GM12878 (cell line): ENCODE results near the gene SEMA5B. TPM values are rescaled to one million over a fixed set of nuclear protein-coding genes. Genes with fewer than 3 reads are reported as not detected.

ENCODE experiments used
- ATAC-seq: fragments of 200-7000 bp; cut with Tn5 transposase; 3 replicates; pipeline ENCODE4 v1.9.1; 2020; ENCODE audit warnings: mild to moderate bottlenecking, moderate library complexity
- BruUV-seq: library from RNA; stranded (reverse); fragments of 400-500 nt; replicated peaks from 2 replicates; lab custom pipeline; 2021; lab: Mats Ljungman, UMichigan
- CTCF ChIA-PET: fragments of 300-600 bp; sonication (Branson Sonifier 250); formaldehyde crosslinking; extraction: SDS; loops from one replicate; lab custom pipeline; 2021; ENCODE audit warnings: inconsistent platforms; lab: Yijun Ruan, JAX
- POLR2A ChIA-PET: fragments of 350-600 bp; formaldehyde crosslinking; extraction: SDS; loops from one replicate; lab custom pipeline; 2021; ENCODE audit warnings: inconsistent platforms; lab: Charles Lee
- RAD21 ChIA-PET: fragments of 300-600 bp; sonication (Branson Sonifier 250); formaldehyde crosslinking; loops from one replicate; lab custom pipeline; 2023; ENCODE audit warnings: antibody characterized with exemption; ENCODE audit not compliant: unreplicated experiment; lab: Charles Lee
- SMC1A ChIA-PET: fragments of 300-600 bp; sonication (Branson Sonifier 250); formaldehyde crosslinking; loops from one replicate; lab custom pipeline; 2023; ENCODE audit not compliant: unreplicated experiment, uncharacterized antibody; lab: Charles Lee
- DNase-seq: peaks from one replicate; pipeline ENCODE4 v3.0.0-alpha.2; 2011; ENCODE audit warnings: low read depth, low spot score
- FAIRE-seq: peaks from 3 replicates; lab custom pipeline; 2011; peaks lifted over from hg19 to GRCh38; lab: Jason Lieb, UNC
- H2AFZ ChIP-seq: 2 replicates; pipeline ENCODE4 v1.6.0; 2011; ENCODE audit warnings: low read depth, low read length, control low read depth; ENCODE audit not compliant: control insufficient read depth
- H3K27ac ChIP-seq: 2 replicates; pipeline ENCODE4 v1.5.1; 2011; ENCODE audit warnings: control low read depth; ENCODE audit not compliant: control insufficient read depth, insufficient read depth
- H3K27me3 ChIP-seq, 2 experiments: replicated peaks in 1 of 2; 2 replicates each; pipeline versions ENCODE4 v1.6.0 to v1.6.1; 2011; ENCODE audit warnings: low read length in 1 of 2; ENCODE audit not compliant: control insufficient read depth in 2 of 2, insufficient read depth in 2 of 2
- H3K36me3 ChIP-seq, 2 experiments: 2 replicates each; pipeline ENCODE4 v1.5.1; 2011; ENCODE audit warnings: low read length in 1 of 2; ENCODE audit not compliant: control insufficient read depth in 2 of 2, insufficient read depth in 2 of 2
- H3K4me1 ChIP-seq: 2 replicates; pipeline ENCODE4 v1.6.1; 2011; ENCODE audit warnings: mild to moderate bottlenecking, low read length, moderate library complexity, mixed read lengths; ENCODE audit not compliant: control insufficient read depth, insufficient read depth
- H3K4me2 ChIP-seq: 2 replicates; pipeline ENCODE4 v1.6.0; 2011; ENCODE audit warnings: control low read depth; ENCODE audit not compliant: control insufficient read depth, insufficient read depth
- H3K4me3 ChIP-seq: fragments of 200-600 bp; sonication (generic); 2 replicates; pipeline ENCODE4 v1.5.1; 2016
- H3K79me2 ChIP-seq: 2 replicates; pipeline ENCODE4 v1.6.0; 2011; ENCODE audit warnings: low read length; ENCODE audit not compliant: control insufficient read depth, insufficient read depth
- H3K9ac ChIP-seq: 2 replicates; pipeline ENCODE4 v1.8.0; 2011; ENCODE audit warnings: low read length, control low read depth, mixed read lengths; ENCODE audit not compliant: control insufficient read depth, insufficient read depth
- H3K9me3 ChIP-seq: replicated peaks from 3 replicates; pipeline ENCODE4 v1.5.1; 2011; ENCODE audit warnings: mild to moderate bottlenecking, low read length; ENCODE audit not compliant: control insufficient read depth, insufficient read depth
- H4K20me1 ChIP-seq: 2 replicates; pipeline ENCODE4 v1.6.0; 2011; ENCODE audit not compliant: control insufficient read depth, insufficient read depth
- BCL11A ChIP-seq: IDR thresholded peaks from 2 replicates; pipeline ENCODE4 v1.6.1; 2011; ENCODE audit warnings: low read depth, low read length
- CHD1 ChIP-seq: IDR thresholded peaks from 2 replicates; pipeline ENCODE4 v1.6.1; 2012; ENCODE audit warnings: low read depth, low read length, improper control_type of control experiment
- HDAC6 ChIP-seq: fragments of 200-600 bp; sonication (generic); IDR thresholded peaks from one replicate; pipeline ENCODE4 v1.8.0; 2017; ENCODE audit warnings: antibody characterized with exemption; ENCODE audit not compliant: unreplicated experiment
- PBX3 ChIP-seq: IDR thresholded peaks from 2 replicates; pipeline ENCODE4 v1.6.1; 2011; ENCODE audit warnings: mild to moderate bottlenecking, low read depth, low read length, moderate library complexity; ENCODE audit not compliant: insufficient replicate concordance
- PKNOX1 ChIP-seq: fragments of 450-650 bp; IDR thresholded peaks from 2 replicates; pipeline ENCODE4 v1.6.1; 2016; ENCODE audit warnings: mild to moderate bottlenecking
- POLR2A ChIP-seq: IDR thresholded peaks from 2 replicates; pipeline ENCODE4 v1.6.1; 2011; ENCODE audit warnings: low read depth, mild to moderate bottlenecking, low read length
- REST ChIP-seq: IDR thresholded peaks from 2 replicates; pipeline ENCODE4 v1.6.1; 2012; ENCODE audit warnings: mild to moderate bottlenecking, low read depth, low read length
- ZSCAN29 ChIP-seq: fragments of 450-650 bp; IDR thresholded peaks from 2 replicates; pipeline ENCODE4 v1.6.1; 2017; ENCODE audit warnings: mild to moderate bottlenecking, moderate library complexity
- WGBS: methylation state at CpG from one replicate; pipeline ENCODE4 v1.1.6; 2016; ENCODE audit warnings: low lambda C conversion rate; ENCODE audit not compliant: insufficient replicate concordance, insufficient coverage; ENCODE audit errors: missing lambda C conversion rate; 5-methylcytosine and 5-hydroxymethylcytosine counted together
- in situ Hi-C: fragments of 300-500 bp; cut with MboI; formaldehyde crosslinking; loops from 9 replicates; pipeline ENCODE4 v1.14.3; 2018; ENCODE audit warnings: mixed read lengths
- intact Hi-C: fragments of 100-400 bp; cut with micrococcal nuclease; formaldehyde crosslinking; loops from one replicate; pipeline ENCODE4 v1.14.2; 2022; ENCODE audit not compliant: unreplicated experiment
- polyA plus RNA-seq, 11 experiments: library from polyadenylated mRNA; depleted of rRNA in 4 of 11; unstranded in 6 of 11; stranded (reverse) in 5 of 11; fragments of >200 nt; fragmentation: Nextera tagmentation in 4 of 11; fragmentation: Illumina TruSeq in 1 of 11; extraction: Ambion mirVana in 4 of 11; extraction: Trizol in 1 of 11; gene quantifications; 1 replicate in 1 of 11; 2 replicates in 10 of 11; pipeline versions ENCODE4 v1.2.1 to v1.2.3, GENCODE V29; 2011 to 2016; ENCODE audit warnings: inconsistent platforms in 2 of 11, missing spikeins in 2 of 11, low read depth in 1 of 11
- total RNA-seq, 4 experiments: library from RNA; depleted of rRNA in 3 of 4; stranded (reverse); fragments of >200 nt in 3 of 4; fragmentation: Illumina TruSeq in 1 of 4; extraction: Trizol in 1 of 4; gene quantifications; 2 replicates each; pipeline versions ENCODE4 v1.2.1 to v1.2.3, GENCODE V29; 2013 to 2021

The SEMA5B gene
- total and polyA plus RNA-seq, 10 of the 15 experiments (the other 5 are each of a cell fraction or from before 2014, with no cell fraction given) = 0.05 TPM; not detected in 9

GRCh38 chr3:122925756-122926155 is 101.8 kb downstream of the SEMA5B start:
- Histone ChIP-seq H3K27me3 (peaks cover 4 to 6% of the 10 kb centered on the region in 2 experiments; a peak in 3 of 4 replicates), H3K4me1 (no peaks in the 10 kb centered on the region; the same call in 1 of the 2 replicates), H3K79me2 (no peaks in the 10 kb centered on the region), H3K36me3 (no peaks in the 10 kb centered on the region), H3K4me3 (no peak overlapping the region), H3K9ac (no peak overlapping the region), H4K20me1 (no peaks in the 10 kb centered on the region), H3K9me3 (no peaks in the 10 kb centered on the region), H3K27ac (no peak overlapping the region), H3K4me2 (no peak overlapping the region), H2AFZ (no peak overlapping the region)
- intact Hi-C loops = no loop called here
- FAIRE-seq (no peak), ATAC-seq (no peak), DNase-seq (no peak)
- SMC1A ChIA-PET = no interaction called here
- RAD21 ChIA-PET = interaction anchor here (0.5 kb wide), 1 partner anchor 1124 kb away, joined by 4 read pairs; no protein-coding TSS in a partner anchor
- 0% methylated on average over 1 of the region's 1 CpG for WGBS
- TF ChIP-seq PKNOX1 (no peak), BCL11A (no peak), REST (no peak), PBX3 (no peak), CHD1 (no peak), HDAC6 (no peak), POLR2A (no peak), ZSCAN29 (no peak)
- CTCF ChIA-PET = no interaction called here
- POLR2A ChIA-PET = no interaction called here
- in situ Hi-C loops = no loop called here
- no TSS peak for BruUV-seq
